IMR-90 (cell line): ENCODE data around the gene SLC38A3. TPM values are rescaled to one million over a fixed set of nuclear protein-coding genes. Genes with fewer than 3 reads are reported as not detected.

Experiments used
- ATAC-seq: fragments of 200-7000 bp; cut with Tn5 transposase; 2 replicates; pipeline ENCODE4 v1.9.1; 2020; ENCODE audit warnings: low read depth, mild to moderate bottlenecking, moderate library complexity
- BruUV-seq: library from RNA; stranded (reverse); fragments of 400-500 nt; replicated peaks from 2 replicates; lab custom pipeline; 2021; lab: Mats Ljungman, UMichigan
- CTCF ChIA-PET: fragments of 300-600 bp; formaldehyde crosslinking; extraction: SDS; loops from one replicate; lab custom pipeline; 2021; ENCODE audit warnings: antibody characterized with exemption; lab: Yijun Ruan, JAX
- POLR2A ChIA-PET: fragments of 300-600 bp; sonication (Branson Sonifier 250); formaldehyde crosslinking; loops from one replicate; lab custom pipeline; 2022; ENCODE audit warnings: antibody characterized with exemption; ENCODE audit not compliant: unreplicated experiment; lab: Charles Lee
- DNase-seq: peaks from one replicate; pipeline ENCODE4 v3.0.0; 2013
- H2AFZ ChIP-seq: replicated peaks from 2 replicates; pipeline ENCODE3; 2013; ENCODE audit warnings: low read length, mild to moderate bottlenecking; ENCODE audit not compliant: poor library complexity
- H2AK5ac ChIP-seq: 2 replicates; pipeline ENCODE4 v1.6.1; 2013; ENCODE audit warnings: low read depth, low read length, inconsistent platforms
- H2AK9ac ChIP-seq: replicated peaks from 2 replicates; pipeline ENCODE3; 2013; ENCODE audit warnings: mild to moderate bottlenecking, low read depth, low read length, moderate library complexity; ENCODE audit not compliant: poor library complexity
- H2BK120ac ChIP-seq: 2 replicates; pipeline ENCODE4 v1.6.1; 2013; ENCODE audit warnings: low read depth, low read length, inconsistent platforms
- H2BK15ac ChIP-seq: 3 replicates; pipeline ENCODE4 v1.6.1; 2013; ENCODE audit warnings: low read depth, low read length, inconsistent platforms
- H2BK20ac ChIP-seq: 2 replicates; pipeline ENCODE4 v1.6.1; 2013; ENCODE audit warnings: low read depth, mild to moderate bottlenecking, inconsistent platforms, low read length, moderate library complexity
- H2BK5ac ChIP-seq: 2 replicates; pipeline ENCODE4 v1.6.1; 2013; ENCODE audit warnings: mild to moderate bottlenecking, low read depth, low read length, inconsistent platforms; ENCODE audit not compliant: poor library complexity, severe bottlenecking
- H3K14ac ChIP-seq: replicated peaks from 2 replicates; pipeline ENCODE4 v1.6.1; 2013; ENCODE audit warnings: low read depth, low read length, inconsistent platforms
- H3K18ac ChIP-seq: 2 replicates; pipeline ENCODE4 v1.6.1; 2013; ENCODE audit warnings: low read depth, low read length, control low read depth
- H3K23ac ChIP-seq: 2 replicates; pipeline ENCODE4 v1.6.1; 2013; ENCODE audit warnings: low read depth, low read length, inconsistent platforms
- H3K27ac ChIP-seq: 2 replicates; pipeline ENCODE4 v1.5.1; 2013; ENCODE audit warnings: mild to moderate bottlenecking, control low read depth, low read length; ENCODE audit not compliant: insufficient read depth
- H3K27me3 ChIP-seq: 2 replicates; pipeline ENCODE4 v1.6.1; 2013; ENCODE audit warnings: low read length; ENCODE audit not compliant: control insufficient read depth, insufficient read depth
- H3K36me3 ChIP-seq: 2 replicates; pipeline ENCODE4 v1.6.1; 2013; ENCODE audit warnings: low read length, mixed read lengths; ENCODE audit not compliant: control insufficient read depth, insufficient read depth
- H3K4ac ChIP-seq: 2 replicates; pipeline ENCODE4 v1.6.1; 2013; ENCODE audit warnings: low read depth, low read length, inconsistent platforms
- H3K4me1 ChIP-seq: 2 replicates; pipeline ENCODE4 v1.6.1; 2013; ENCODE audit warnings: low read length, mixed read lengths; ENCODE audit not compliant: control insufficient read depth, insufficient read depth
- H3K4me2 ChIP-seq: 2 replicates; pipeline ENCODE4 v1.6.1; 2013; ENCODE audit warnings: low read depth, mild to moderate bottlenecking, control low read depth, low read length, moderate library complexity
- H3K4me3 ChIP-seq: 2 replicates; pipeline ENCODE4 v1.5.1; 2013; ENCODE audit warnings: low read depth, mild to moderate bottlenecking, control low read depth, low read length, moderate library complexity; ENCODE audit not compliant: insufficient read depth
- H3K56ac ChIP-seq: 2 replicates; pipeline ENCODE4 v1.6.1; 2013; ENCODE audit warnings: low read length, inconsistent platforms; ENCODE audit not compliant: insufficient read depth; ENCODE audit errors: extremely low read depth
- H3K79me1 ChIP-seq, 2 experiments: 2 replicates each; pipeline ENCODE4 v1.6.1; 2013; ENCODE audit warnings: low read length in 2 of 2, inconsistent platforms in 1 of 2, low read depth in 1 of 2
- H3K9ac ChIP-seq: 2 replicates; pipeline ENCODE4 v1.6.1; 2013; ENCODE audit warnings: low read depth, low read length, control low read depth
- H3K9me1 ChIP-seq: 2 replicates; pipeline ENCODE4 v1.6.1; 2013; ENCODE audit warnings: low read length, inconsistent platforms; ENCODE audit not compliant: insufficient read depth
- H3K9me3 ChIP-seq: 2 replicates; pipeline ENCODE4 v1.6.1; 2013; ENCODE audit warnings: low read length; ENCODE audit not compliant: control insufficient read depth, insufficient read depth
- H4K20me1 ChIP-seq: 2 replicates; pipeline ENCODE4 v1.6.1; 2013; ENCODE audit warnings: low read length, inconsistent platforms; ENCODE audit not compliant: insufficient read depth
- H4K5ac ChIP-seq: 2 replicates; pipeline ENCODE4 v1.6.1; 2013; ENCODE audit warnings: mild to moderate bottlenecking, low read depth, low read length, control low read depth
- H4K8ac ChIP-seq, 2 experiments: 2 replicates each; pipeline ENCODE4 v1.6.1; 2013; ENCODE audit warnings: low read depth in 2 of 2, low read length in 2 of 2, control low read depth in 1 of 2, inconsistent platforms in 1 of 2
- H4K91ac ChIP-seq: 2 replicates; pipeline ENCODE4 v1.6.1; 2013; ENCODE audit warnings: low read depth, low read length, inconsistent platforms; ENCODE audit not compliant: insufficient read depth
- BHLHE40 ChIP-seq: fragments of 150-350 bp; IDR thresholded peaks from 2 replicates; pipeline ENCODE4 v1.6.1; 2016; ENCODE audit warnings: mild to moderate bottlenecking, low read depth, low read length
- CEBPB ChIP-seq: IDR thresholded peaks from 2 replicates; pipeline ENCODE4 v1.6.1; 2012; ENCODE audit warnings: low read depth, low read length, improper control_type of control experiment
- CHD1 ChIP-seq: IDR thresholded peaks from 2 replicates; pipeline ENCODE4 v1.6.1; 2012; ENCODE audit warnings: low read depth, low read length, improper control_type of control experiment
- MAFK ChIP-seq: IDR thresholded peaks from 2 replicates; pipeline ENCODE4 v1.6.1; 2012; ENCODE audit warnings: low read depth, low read length, improper control_type of control experiment
- MAZ ChIP-seq: IDR thresholded peaks from 2 replicates; pipeline ENCODE4 v1.6.1; 2012; ENCODE audit warnings: low read depth, mild to moderate bottlenecking, low read length, improper control_type of control experiment, moderate library complexity, borderline replicate concordance
- MXI1 ChIP-seq: IDR thresholded peaks from 2 replicates; pipeline ENCODE4 v1.6.1; 2012; ENCODE audit warnings: low read depth, mild to moderate bottlenecking, low read length, moderate library complexity, borderline replicate concordance
- NFE2L2 ChIP-seq: fragments of 150-350 bp; IDR thresholded peaks from 2 replicates; pipeline ENCODE4 v1.6.1; 2016; ENCODE audit warnings: low read depth, mild to moderate bottlenecking, low read length
- POLR2A ChIP-seq: IDR thresholded peaks from 2 replicates; pipeline ENCODE4 v1.6.1; 2012; ENCODE audit warnings: mild to moderate bottlenecking, low read depth, low read length
- RAD21 ChIP-seq: IDR thresholded peaks from 2 replicates; pipeline ENCODE4 v1.6.1; 2012; ENCODE audit warnings: low read length, improper control_type of control experiment
- RFX5 ChIP-seq: IDR thresholded peaks from 2 replicates; pipeline ENCODE4 v1.8.0; 2012; ENCODE audit warnings: low read depth, mild to moderate bottlenecking, low read length, moderate library complexity
- WGBS, 2 experiments: methylation state at CpG; one replicate each; pipeline versions ENCODE4 v1.1.5 to v1.1.7; 2013; ENCODE audit warnings: missing lambda C conversion rate in 2 of 2; ENCODE audit not compliant: insufficient read length in 1 of 2; ENCODE audit errors: extremely low coverage in 2 of 2; 5-methylcytosine and 5-hydroxymethylcytosine counted together
- dilution Hi-C: fragments of 300-500 bp; cut with HindIII; formaldehyde crosslinking; loops from one replicate; pipeline ENCODE4 v1.14.3; 2018; ENCODE audit warnings: low sequenced_read_pairs; ENCODE audit not compliant: unreplicated experiment
- in situ Hi-C: fragments of 300-500 bp; cut with MboI; formaldehyde crosslinking; loops from 3 replicates; pipeline ENCODE4 v1.14.3; 2019; ENCODE audit warnings: low sequenced_read_pairs, inconsistent platforms, mixed read lengths
- intact Hi-C: fragments of 100-400 bp; cut with micrococcal nuclease; formaldehyde crosslinking; loops from 2 replicates; pipeline ENCODE4 v1.10.0; 2022
- polyA plus RNA-seq, 3 experiments: library from polyadenylated mRNA; depleted of rRNA; stranded (reverse); fragments of >200 nt; gene quantifications; 2 replicates each; pipeline ENCODE4 v1.2.3, GENCODE V29; 2012; ENCODE audit warnings: low replicate concordance in 1 of 3
- total RNA-seq: library from RNA; depleted of rRNA; stranded (reverse); fragments of >200 nt; gene quantifications from 2 replicates; pipeline ENCODE4 v1.2.3, GENCODE V29; 2012
- TF ChIP-seq, protein P1 (sequence below): fragments of 150-350 bp; IDR thresholded peaks from 2 replicates; pipeline ENCODE4 v1.6.1; 2016; ENCODE audit warnings: low read depth, mild to moderate bottlenecking, low read length, moderate library complexity, borderline replicate concordance
- TF ChIP-seq, protein P2 (sequence below): fragments of 150-350 bp; IDR thresholded peaks from 2 replicates; pipeline ENCODE4 v1.6.1; 2017; ENCODE audit warnings: mild to moderate bottlenecking, antibody characterized with exemption, low read length, low read depth

SLC38A3 gene
- total and polyA plus RNA-seq, 2 of the 4 experiments (the other 2 are of a cell fraction): 0.12 to 0.36 TPM

DNA sequence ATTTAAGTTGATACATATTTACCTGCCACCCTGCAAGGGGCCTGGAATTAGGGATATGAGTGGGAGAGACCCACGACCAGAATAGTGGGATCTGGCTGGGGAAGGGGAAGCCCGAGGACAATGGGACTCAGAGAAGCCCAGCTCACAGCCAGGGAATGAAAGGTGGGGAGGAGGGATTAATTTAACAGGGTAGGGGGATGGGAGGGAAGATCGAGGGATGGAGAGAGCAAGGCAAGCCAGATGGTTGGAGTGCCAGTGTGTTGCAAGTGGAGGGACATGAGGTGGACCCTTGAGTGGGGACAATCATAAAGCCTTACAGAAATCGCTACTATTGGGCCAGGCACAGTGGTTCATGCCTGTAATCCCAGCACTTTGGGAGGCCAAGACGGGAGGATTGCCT lies 26.5 kb downstream of the SLC38A3 start:
- Histone ChIP-seq H3K18ac (no peak overlapping the region), H4K91ac (no peak overlapping the region), H3K79me1 (peaks cover 0 to 18% of the 10 kb centered on the region in 2 experiments; a peak in 2 of 4 replicates), H3K4me2 (no peak overlapping the region), H3K27me3 (no peaks in the 10 kb centered on the region), H2AK5ac (no peak overlapping the region), H2BK20ac (no peak overlapping the region), H3K23ac (no peak overlapping the region), H4K8ac (no peak overlapping the region), H3K4me3 (no peak overlapping the region), H2BK120ac (no peak overlapping the region), H4K5ac (no peak overlapping the region), H3K27ac (no peak overlapping the region), H4K20me1 (peaks cover 4% of the 10 kb centered on the region; the same call in 1 of the 2 replicates), H3K9ac (no peak overlapping the region), H2BK5ac (no peak overlapping the region), H3K14ac (no peak overlapping the region), H2AK9ac (no peak overlapping the region), H2BK15ac (no peak overlapping the region), H3K4ac (no peak overlapping the region), H3K36me3 (no peaks in the 10 kb centered on the region), H3K9me1 (peaks cover 9% of the 10 kb centered on the region; the same call in 1 of the 2 replicates), H3K9me3 (no peaks in the 10 kb centered on the region), H3K56ac (no peak overlapping the region), H3K4me1 (peaks cover 7% of the 10 kb centered on the region), H2AFZ (no peak overlapping the region)
- ATAC-seq: no peak
- no peak for DNase-seq
- in situ Hi-C loops (no loop called here), intact Hi-C loops (no loop called here), dilution Hi-C loops (no loop called here)
- ChIA-PET CTCF (no interaction called here), POLR2A (no interaction called here)
- TF ChIP-seq MXI1: no peak
- TF ChIP-seq CEBPB: no peak
- TF ChIP-seq, protein P1, sequence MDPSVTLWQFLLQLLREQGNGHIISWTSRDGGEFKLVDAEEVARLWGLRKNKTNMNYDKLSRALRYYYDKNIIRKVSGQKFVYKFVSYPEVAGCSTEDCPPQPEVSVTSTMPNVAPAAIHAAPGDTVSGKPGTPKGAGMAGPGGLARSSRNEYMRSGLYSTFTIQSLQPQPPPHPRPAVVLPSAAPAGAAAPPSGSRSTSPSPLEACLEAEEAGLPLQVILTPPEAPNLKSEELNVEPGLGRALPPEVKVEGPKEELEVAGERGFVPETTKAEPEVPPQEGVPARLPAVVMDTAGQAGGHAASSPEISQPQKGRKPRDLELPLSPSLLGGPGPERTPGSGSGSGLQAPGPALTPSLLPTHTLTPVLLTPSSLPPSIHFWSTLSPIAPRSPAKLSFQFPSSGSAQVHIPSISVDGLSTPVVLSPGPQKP: no peak
- TF ChIP-seq MAZ: no peak
- no peak for TF ChIP-seq RFX5
- no peak for TF ChIP-seq RAD21
- no peak for TF ChIP-seq MAFK
- TF ChIP-seq NFE2L2: no peak
- TF ChIP-seq POLR2A: no peak
- TF ChIP-seq CHD1: no peak
- TF ChIP-seq BHLHE40: no peak
- TF ChIP-seq, protein P2, sequence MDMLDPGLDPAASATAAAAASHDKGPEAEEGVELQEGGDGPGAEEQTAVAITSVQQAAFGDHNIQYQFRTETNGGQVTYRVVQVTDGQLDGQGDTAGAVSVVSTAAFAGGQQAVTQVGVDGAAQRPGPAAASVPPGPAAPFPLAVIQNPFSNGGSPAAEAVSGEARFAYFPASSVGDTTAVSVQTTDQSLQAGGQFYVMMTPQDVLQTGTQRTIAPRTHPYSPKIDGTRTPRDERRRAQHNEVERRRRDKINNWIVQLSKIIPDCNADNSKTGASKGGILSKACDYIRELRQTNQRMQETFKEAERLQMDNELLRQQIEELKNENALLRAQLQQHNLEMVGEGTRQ: no peak
- BruUV-seq: no TSS peak
- 29% methylated on average over 2 of the region's 5 CpGs; no CpG with 5 or more reads in 1 of the 2 experiments for WGBS, 2 experiments
